ENCODE data around the gene A2ML1.

- TF ChIP-seq CTCF (IDR thresholded peaks at IDR 0.05) (no peak), POLR2A (IDR thresholded peaks at IDR 0.05) (no peak), POLR2AphosphoS5 (IDR thresholded peaks at IDR 0.05; ENCODE audit: insufficient read depth in 1 of 2, low read depth in 1 of 2) (no peak)
These were observed 25.0 kb downstream of the A2ML1 start for GRCh38 chr12:8847435-8847834.
